ENCODE results near the gene ELOVL1.
"Not testable (repeated sequence)": the region's sequence is repeated elsewhere in the genome, so short reads cannot be mapped to it uniquely, and the experiment has no call there.

Gene ELOVL1

GRCh38 chr1:43379476-43379875 lies 11.7 kb upstream of the ELOVL1 start:
- no peak for DNase-seq

- DNase-seq, result no peak
Observed at GRCh38 chr1:43377831-43378230, 10.0 kb upstream of the ELOVL1 start.

GRCh38 chr1:43376723-43377235 lies 9.0 kb upstream of the ELOVL1 start:
- DNase-seq, result no peak

- DNase-seq, result no peak
Observed at GRCh38 chr1:43373066-43373940, 5.5 kb upstream of the ELOVL1 start.

- DNase-seq, result no peak
Observed at GRCh38 chr1:43372172-43372571, 4.4 kb upstream of the ELOVL1 start.

GRCh38 chr1:43370564-43370963 lies 2.8 kb upstream of the ELOVL1 start:
- DNase-seq, result no peak

GRCh38 chr1:43369779-43370178 lies 2.0 kb upstream of the ELOVL1 start:
- not testable (repeated sequence) for DNase-seq

- DNase-seq, result no peak
Observed at GRCh38 chr1:43368646-43369020, 822 bp upstream of the ELOVL1 start.

- no peak for DNase-seq
Observed at GRCh38 chr1:43367026-43367903, 546 bp downstream of the ELOVL1 start.

GRCh38 chr1:43366601-43367025 lies 1.2 kb downstream of the ELOVL1 start:
- no peak for DNase-seq

GRCh38 chr1:43366179-43366578 lies 1.6 kb downstream of the ELOVL1 start:
- DNase-seq, result no peak

- DNase-seq, result no peak
Observed at GRCh38 chr1:43365678-43366077, 2.1 kb downstream of the ELOVL1 start.

- DNase-seq, result no peak
Observed at GRCh38 chr1:43363935-43364525, 3.8 kb downstream of the ELOVL1 start.

- no peak for DNase-seq
Observed at GRCh38 chr1:43363283-43363934, 4.4 kb downstream of the ELOVL1 start.

GRCh38 chr1:43360616-43361015 lies 7.2 kb downstream of the ELOVL1 start:
- DNase-seq, result no peak

GRCh38 chr1:43359696-43360095 lies 8.1 kb downstream of the ELOVL1 start:
- DNase-seq, result no peak

GRCh38 chr1:43358746-43359693 lies 8.8 kb downstream of the ELOVL1 start, which contains the start of gene CDC20:
TSS of gene CDC20 (plus strand) at chr1:43358981. CDS start at chr1:43359216, 235 bp downstream.
- peak; percentile 94 for DNase-seq

GRCh38 chr1:43358121-43358745 lies 9.6 kb downstream of the ELOVL1 start:
- DNase-seq, result no peak

GRCh38 chr1:43357251-43357650 lies 10.6 kb downstream of the ELOVL1 start:
- DNase-seq, result no peak

- DNase-seq, result no peak
Observed at GRCh38 chr1:43354936-43355335, 12.9 kb downstream of the ELOVL1 start.

- DNase-seq, result no peak
Observed at GRCh38 chr1:43354471-43354870, 13.3 kb downstream of the ELOVL1 start.

Data from NCI-H1417 treated with DMSO at 0.1 percent for 48 hours (cell line).